NCI-H146 (cell line): Measurements from ENCODE around the gene CHRNB1.
"Not testable (repeated sequence)": the region's sequence is repeated elsewhere in the genome, so short reads cannot be mapped to it uniquely, and the experiment has no call there.

Source experiments
- DNase-seq: peaks from one replicate; lab custom pipeline; 2025; lab: John Stamatoyannopoulos, UW

The CHRNB1 gene

DNA sequence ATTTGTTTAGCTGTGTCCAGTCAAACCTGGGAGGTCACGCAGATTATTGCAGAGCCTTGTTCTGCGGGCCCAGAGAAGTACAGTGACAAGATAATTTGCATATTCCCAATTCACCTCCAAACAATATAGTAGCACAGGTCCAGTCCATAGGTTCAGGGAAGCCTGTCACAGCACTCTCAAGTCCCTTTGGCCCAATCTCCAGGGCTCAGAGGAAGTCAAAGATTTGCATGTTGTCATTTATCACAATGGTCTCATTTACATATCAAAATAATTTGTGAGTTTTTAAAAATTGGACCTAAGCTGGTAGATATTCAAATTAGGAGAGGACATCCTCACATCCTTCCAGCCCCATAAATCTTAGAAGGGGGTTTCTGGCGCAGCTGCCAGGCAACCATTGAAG, 22.6 kb downstream of the CHRNB1 start:
- DNase-seq: no peak

DNA sequence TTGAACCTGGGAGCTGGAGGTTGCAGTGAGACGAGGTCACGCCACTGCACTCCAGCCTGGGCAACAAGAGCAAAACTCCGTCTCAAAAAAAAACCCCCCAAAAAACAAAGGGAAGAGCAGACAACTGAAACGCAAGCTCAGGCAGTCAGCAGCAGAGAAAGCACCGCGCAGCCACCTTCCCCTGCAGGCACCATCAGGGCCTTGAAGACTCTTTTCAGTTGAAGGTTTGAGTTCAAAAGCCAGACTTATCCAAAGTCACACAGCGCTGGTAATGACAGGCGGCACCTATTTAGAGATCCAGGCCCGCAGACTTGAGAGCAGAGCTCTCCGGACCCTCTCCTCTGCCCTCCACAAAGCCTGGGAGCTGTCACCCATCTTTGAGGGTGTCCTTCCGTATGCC, 23.4 kb downstream of the CHRNB1 start:
- DNase-seq: no peak

DNA sequence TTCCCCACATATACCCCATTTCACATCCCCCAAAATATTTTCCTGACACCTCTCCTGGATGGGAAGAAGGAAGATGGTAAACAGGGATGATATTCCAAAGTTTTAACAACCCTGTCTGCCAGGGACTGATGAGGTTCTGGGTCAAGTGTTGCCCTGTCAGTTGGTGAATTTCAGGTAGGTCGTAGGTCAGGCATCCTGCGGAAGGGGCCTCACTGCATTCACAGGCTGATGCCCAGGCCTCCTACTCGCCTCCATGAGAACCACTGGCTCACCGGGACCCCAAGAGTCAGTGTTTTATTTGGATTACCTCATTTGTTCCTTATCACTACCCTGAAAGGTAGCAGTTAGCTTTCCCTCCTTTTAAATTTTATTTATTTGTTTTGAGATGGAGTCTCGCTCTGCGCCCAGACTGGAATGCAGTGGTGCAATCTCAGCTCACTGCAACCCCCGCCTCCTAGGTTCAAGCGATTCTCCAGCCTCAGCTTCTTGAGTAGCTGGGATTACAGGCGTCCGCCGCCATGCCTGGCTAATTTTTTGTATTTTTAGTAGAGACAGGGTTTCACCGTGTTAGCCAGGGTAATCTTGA, 24.0 kb downstream of the CHRNB1 start:
- DNase-seq: no peak

- DNase-seq: not testable (repeated sequence)
Observed at GRCh38 chr17:7469843-7470242, 25.0 kb downstream of the CHRNB1 start.

- not testable (repeated sequence) for DNase-seq
Observed at GRCh38 chr17:7470457-7470973, 25.7 kb downstream of the CHRNB1 start.

DNA sequence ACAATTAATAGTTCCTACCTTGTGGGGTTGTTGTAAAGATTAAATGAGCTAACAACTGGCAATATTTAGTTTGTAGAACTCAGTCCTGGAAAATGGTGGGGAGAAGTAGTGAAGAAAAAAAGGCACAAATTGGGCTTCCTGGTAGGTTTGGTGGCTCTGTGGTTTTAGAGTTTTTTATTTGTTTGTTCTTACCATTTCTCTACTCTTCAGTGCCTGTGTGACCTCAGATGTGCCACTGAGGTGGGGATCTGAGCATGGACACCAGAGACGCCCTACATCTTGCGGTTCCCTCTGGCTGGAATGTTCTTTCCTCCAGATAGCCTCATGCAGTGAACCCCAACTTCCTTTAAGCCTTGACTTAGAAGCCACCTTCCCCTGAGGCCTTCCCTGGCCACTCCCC, 26.9 kb downstream of the CHRNB1 start:
- DNase-seq: no peak

- DNase-seq: not testable (repeated sequence)
Observed at GRCh38 chr17:7474767-7475166, 29.9 kb downstream of the CHRNB1 start.

- no peak for DNase-seq
Observed at GRCh38 chr17:7475764-7476422, 31.0 kb downstream of the CHRNB1 start.

DNA sequence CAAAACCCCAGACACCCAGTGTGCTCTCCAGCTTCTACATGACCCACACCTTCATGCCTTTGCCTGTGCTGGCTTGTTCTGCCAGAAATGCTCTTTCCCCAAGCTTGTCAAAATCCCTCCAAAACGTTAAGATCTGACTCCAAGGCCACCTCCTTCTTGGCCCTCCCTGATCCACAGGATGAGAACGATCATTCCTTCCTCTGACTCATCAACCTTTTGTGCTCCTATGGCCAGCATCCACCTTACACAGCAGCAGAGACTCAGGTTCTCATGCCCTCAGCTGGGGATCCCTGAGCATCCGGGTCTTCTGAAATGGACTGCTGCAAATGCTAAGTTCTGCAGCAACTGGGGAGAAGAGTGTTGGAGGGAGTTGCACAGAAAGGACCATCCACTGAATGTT, 31.6 kb downstream of the CHRNB1 start:
- no peak for DNase-seq

GRCh38 chr17:7476951-7477350, 32.1 kb downstream of the CHRNB1 start:
- DNase-seq: no peak

DNA sequence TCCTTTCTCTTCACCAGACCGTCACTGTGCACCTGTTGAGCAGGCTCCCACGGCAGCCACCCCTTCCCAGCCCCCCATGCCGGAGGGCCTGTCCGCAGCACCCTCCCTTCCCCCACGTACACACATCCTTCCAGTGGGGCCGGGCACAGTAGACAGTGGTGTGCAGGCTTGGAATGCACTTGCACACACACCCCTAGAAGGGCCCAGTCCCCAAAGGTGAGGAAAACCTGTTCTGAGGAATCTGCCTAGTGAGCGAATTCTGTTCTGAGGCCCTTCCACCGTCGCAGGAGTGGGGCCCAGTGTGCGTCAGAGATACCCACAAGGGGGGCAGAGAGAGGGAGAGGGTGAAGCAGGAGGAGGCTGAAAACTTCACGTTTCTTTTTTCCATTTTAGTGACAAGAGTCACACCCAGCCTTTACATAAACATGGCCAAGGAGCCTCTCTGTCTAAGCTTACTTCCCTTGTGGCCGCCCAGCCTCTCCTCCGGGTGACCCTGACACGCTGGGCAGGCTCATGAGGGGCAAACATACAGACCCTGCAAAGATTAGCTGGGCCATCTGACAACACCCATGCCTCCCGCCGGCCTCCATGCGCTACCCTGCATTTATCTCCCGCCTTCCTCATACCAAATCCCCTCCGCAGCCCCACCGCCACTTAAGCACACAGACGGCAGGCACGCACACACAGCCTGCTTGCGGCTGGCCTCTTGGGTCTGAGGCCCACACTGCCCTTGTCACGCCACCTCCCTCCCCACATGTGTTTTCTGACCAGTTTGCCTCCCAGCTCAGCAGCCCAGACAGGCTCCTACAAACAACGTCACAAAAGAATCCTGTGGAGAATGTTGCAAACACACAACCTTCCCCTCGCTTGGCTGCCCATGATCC, 32.8 kb downstream of the CHRNB1 start:
- no peak for DNase-seq

- peak; percentile 41 for DNase-seq
Observed at GRCh38 chr17:7478276-7479212, 33.7 kb downstream of the CHRNB1 start.

DNA sequence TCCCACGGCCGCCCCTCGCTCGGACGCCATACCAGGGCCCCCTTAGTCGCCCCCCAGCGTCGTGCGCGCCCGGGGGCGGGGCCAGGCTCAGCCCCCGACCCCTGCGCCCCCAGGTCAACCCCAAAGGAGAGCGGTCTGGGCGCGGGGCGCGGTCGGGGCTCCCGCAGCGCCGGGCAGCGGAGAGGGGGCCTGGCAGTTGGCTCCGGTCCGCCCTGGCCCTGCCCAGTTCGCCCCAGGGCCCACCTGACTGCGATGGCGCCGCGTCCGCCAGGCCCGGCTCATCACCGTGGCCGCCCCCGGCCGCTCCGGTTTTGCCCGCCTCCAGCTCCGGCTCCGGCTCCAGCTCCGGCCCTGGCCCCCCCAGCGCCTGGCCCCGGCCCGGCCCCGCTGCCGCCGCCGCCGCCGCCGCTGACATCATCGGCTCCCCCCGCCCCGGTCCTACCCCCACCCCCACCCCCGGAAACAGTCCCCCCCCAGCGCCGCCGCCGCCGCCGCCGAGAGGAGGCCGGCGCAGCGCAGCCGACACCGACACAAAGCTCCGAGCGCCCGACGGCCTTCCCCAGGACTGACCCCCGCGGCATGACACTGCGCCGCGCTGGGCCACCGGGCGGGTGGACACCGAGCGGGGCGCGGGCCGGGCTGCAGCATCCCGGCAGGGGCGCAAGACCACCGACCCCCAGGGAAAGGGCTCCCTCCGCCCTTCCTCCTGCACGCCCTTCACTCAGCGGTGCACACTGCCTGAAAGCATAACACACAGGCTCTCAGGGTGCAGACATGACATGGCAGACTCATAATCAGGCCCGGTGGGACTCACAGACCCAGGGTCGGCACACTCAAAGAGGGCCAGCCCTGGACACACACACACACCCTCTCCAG, 34.6 kb downstream of the CHRNB1 start, which contains the start of gene ZBTB4:
Gene ZBTB4, minus strand, starts transcription at position 419 of the 876 bp plus-strand sequence. CDS start 12,830 bp downstream, outside the sequence.
- DNase-seq: peak; percentile 59

DNA sequence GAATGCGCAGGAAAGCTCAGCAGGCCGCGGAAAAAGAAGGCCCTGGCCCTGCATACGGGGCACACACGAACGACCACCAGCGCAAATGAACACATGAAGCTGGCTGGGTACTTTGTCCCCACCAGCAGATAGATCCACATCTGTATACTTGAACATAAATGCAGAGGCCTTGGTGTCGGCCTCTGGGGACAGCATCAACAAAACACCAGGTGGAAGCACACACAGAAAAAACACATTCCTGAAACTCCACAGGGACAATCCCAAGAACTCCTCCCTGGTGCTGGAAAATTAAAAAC, 35.2 kb downstream of the CHRNB1 start:
- no peak for DNase-seq

- DNase-seq: not testable (repeated sequence)
Observed at GRCh38 chr17:7481275-7481674, 36.4 kb downstream of the CHRNB1 start, which contains the start of gene SLC35G6. Gene SLC35G6 (plus strand): TSS chr17:7481446. CDS start chr17:7481517, 71 bp downstream.

GRCh38 chr17:7481842-7482741, 37.2 kb downstream of the CHRNB1 start:
- DNase-seq: not testable (repeated sequence)

GRCh38 chr17:7482742-7483088, 37.9 kb downstream of the CHRNB1 start:
- DNase-seq: not testable (repeated sequence)

GRCh38 chr17:7483255-7484066, 38.6 kb downstream of the CHRNB1 start:
- DNase-seq: peak; percentile 93
